ENCODE measurements around the gene DHX9.

GRCh38 chr1:182823220-182823619 lies 15.9 kb upstream of the DHX9 start:
- TF ChIP-seq SPI1 (IDR thresholded peaks at IDR 0.05; ENCODE audit: low read depth, low read length) (no peak), POLR2A (IDR thresholded peaks at IDR 0.05; ENCODE audit: low read depth, low read length) (no peak), POLR2AphosphoS5 (IDR thresholded peaks at IDR 0.05; ENCODE audit: low read depth, low read length) (no peak), TAF1 (IDR thresholded peaks at IDR 0.05; ENCODE audit: low read depth, low read length) (no peak)
